Lower leg skin (tissue), 3 donors: ENCODE measurements around the gene RAB14.

Source experiments
- POLR2A ChIP-seq, 2 donors: fragments of 450-650 bp; IDR thresholded peaks; one replicate each; pipeline ENCODE4 v1.6.1; 2016 to 2017; ENCODE audit warnings: antibody characterized with exemption in 2 of 2, mild to moderate bottlenecking in 1 of 2, moderate library complexity in 1 of 2
- TF ChIP-seq, protein P1 (sequence below), 3 donors: fragments of 450-650 bp; IDR thresholded peaks; one replicate each; pipeline ENCODE4 v1.5.1; 2016; ENCODE audit warnings: antibody characterized with exemption in 3 of 3, mild to moderate bottlenecking in 3 of 3, moderate library complexity in 2 of 3

DNA sequence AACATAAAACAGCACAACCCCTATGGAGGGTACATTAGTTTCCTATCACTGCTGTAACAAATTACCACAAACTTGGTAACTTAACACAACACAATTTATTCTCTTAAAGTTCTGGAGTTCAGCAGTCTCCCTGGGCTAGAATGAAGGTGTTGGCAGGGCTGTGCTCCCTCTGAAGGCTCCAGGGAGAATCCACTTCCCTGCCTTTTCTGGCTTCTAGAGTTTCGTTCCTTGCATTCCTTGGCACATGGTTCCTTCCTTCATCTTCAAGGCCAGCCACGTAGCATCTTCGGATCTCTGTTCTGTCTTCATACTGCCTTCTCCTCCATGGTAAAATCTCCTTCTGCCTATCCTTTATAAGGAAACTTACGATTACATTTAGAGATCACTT, 41.3 kb upstream of the RAB14 start:
- TF ChIP-seq, protein P1, sequence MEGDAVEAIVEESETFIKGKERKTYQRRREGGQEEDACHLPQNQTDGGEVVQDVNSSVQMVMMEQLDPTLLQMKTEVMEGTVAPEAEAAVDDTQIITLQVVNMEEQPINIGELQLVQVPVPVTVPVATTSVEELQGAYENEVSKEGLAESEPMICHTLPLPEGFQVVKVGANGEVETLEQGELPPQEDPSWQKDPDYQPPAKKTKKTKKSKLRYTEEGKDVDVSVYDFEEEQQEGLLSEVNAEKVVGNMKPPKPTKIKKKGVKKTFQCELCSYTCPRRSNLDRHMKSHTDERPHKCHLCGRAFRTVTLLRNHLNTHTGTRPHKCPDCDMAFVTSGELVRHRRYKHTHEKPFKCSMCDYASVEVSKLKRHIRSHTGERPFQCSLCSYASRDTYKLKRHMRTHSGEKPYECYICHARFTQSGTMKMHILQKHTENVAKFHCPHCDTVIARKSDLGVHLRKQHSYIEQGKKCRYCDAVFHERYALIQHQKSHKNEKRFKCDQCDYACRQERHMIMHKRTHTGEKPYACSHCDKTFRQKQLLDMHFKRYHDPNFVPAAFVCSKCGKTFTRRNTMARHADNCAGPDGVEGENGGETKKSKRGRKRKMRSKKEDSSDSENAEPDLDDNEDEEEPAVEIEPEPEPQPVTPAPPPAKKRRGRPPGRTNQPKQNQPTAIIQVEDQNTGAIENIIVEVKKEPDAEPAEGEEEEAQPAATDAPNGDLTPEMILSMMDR (IDR thresholded peaks at IDR 0.05): no peak
- no peak for TF ChIP-seq POLR2A (IDR thresholded peaks at IDR 0.05)
